ENCODE measurements around the gene DNAJC30. TPM values are rescaled to one million over a fixed set of nuclear protein-coding genes. Genes with fewer than 3 reads are reported as not detected.

DNAJC30 gene
- total and polyA plus RNA-seq, 12 donors = 7.1 to 28.2 (median 14.9) TPM

- H3K36me3 ChIP-seq (replicated peaks in 1 of 2) = no peaks in the 10 kb centered on the region
- intact Hi-C loops (cut with DNase I) = no loop called here
- DNase-seq = no peak
- H3K9me3 ChIP-seq (replicated peaks in 1 of 3) = no peaks in the 10 kb centered on the region
- 82 to 90% (median 85%) methylated on average over 8 of the region's 8 CpGs for WGBS, 4 donors
- peaks cover 0 to 8% of the 10 kb centered on the region in 2 donors for H3K4me1 ChIP-seq (replicated peaks in 1 of 2)
- no peak overlapping the region for H3K27ac ChIP-seq
- no peak overlapping the region for H3K4me3 ChIP-seq
- H3K27me3 ChIP-seq = peaks cover 3% of the 10 kb centered on the region
- TF ChIP-seq POLR2A (IDR thresholded peaks at IDR 0.05) = no peak
- no peak for TF ChIP-seq CTCF (IDR thresholded peaks at IDR 0.05)
Measured at GRCh38 chr7:73635428-73636200, 47.6 kb downstream of the DNAJC30 start.

- Histone ChIP-seq H3K27me3 (peaks cover 3% of the 10 kb centered on the region), H3K36me3 (replicated peaks in 1 of 2) (no peaks in the 10 kb centered on the region), H3K4me1 (replicated peaks in 1 of 2) (peaks cover 0 to 8% of the 10 kb centered on the region in 2 donors), H3K27ac (no peak overlapping the region), H3K9me3 (replicated peaks in 1 of 3) (no peaks in the 10 kb centered on the region), H3K4me3 (no peak overlapping the region)
- DNase-seq = no peak
- TF ChIP-seq POLR2A (IDR thresholded peaks at IDR 0.05) (no peak), CTCF (IDR thresholded peaks at IDR 0.05) (no peak)
- 73 to 83% (median 77%) methylated on average over 8 of the region's 8 CpGs for WGBS, 4 donors
- intact Hi-C loops (cut with DNase I) = no loop called here
Measured at GRCh38 chr7:73633844-73634243, 49.4 kb downstream of the DNAJC30 start.

GRCh38 chr7:73633323-73633722, 49.9 kb downstream of the DNAJC30 start:
- Histone ChIP-seq H3K27me3 (peaks cover 3% of the 10 kb centered on the region), H3K4me1 (replicated peaks in 1 of 2) (peaks cover 0 to 8% of the 10 kb centered on the region in 2 donors), H3K9me3 (replicated peaks in 1 of 3) (no peaks in the 10 kb centered on the region), H3K36me3 (replicated peaks in 1 of 2) (no peaks in the 10 kb centered on the region), H3K4me3 (no peak overlapping the region), H3K27ac (no peak overlapping the region)
- intact Hi-C loops (cut with DNase I) = no loop called here
- TF ChIP-seq POLR2A (IDR thresholded peaks at IDR 0.05) (no peak), CTCF (IDR thresholded peaks at IDR 0.05) (no peak)
- WGBS, 4 donors = 47 to 53% (median 51%) methylated on average over 7 of the region's 7 CpGs
- DNase-seq = peak in 1 of 7 donors; percentile 35

- 19 to 41% (median 28%) methylated on average over 1 of the region's 1 CpG for WGBS, 4 donors
- intact Hi-C loops (cut with DNase I) = no loop called here
- DNase-seq = no peak
- Histone ChIP-seq H3K36me3 (replicated peaks in 1 of 2) (no peaks in the 10 kb centered on the region), H3K4me1 (replicated peaks in 1 of 2) (peaks cover 0 to 7% of the 10 kb centered on the region in 2 donors), H3K4me3 (no peak overlapping the region), H3K27ac (no peak overlapping the region), H3K9me3 (replicated peaks in 1 of 3) (no peaks in the 10 kb centered on the region), H3K27me3 (peaks cover 7% of the 10 kb centered on the region)
- TF ChIP-seq POLR2A (IDR thresholded peaks at IDR 0.05) (no peak), CTCF (IDR thresholded peaks at IDR 0.05) (no peak)
Measured at GRCh38 chr7:73631558-73631957, 51.7 kb downstream of the DNAJC30 start.

MicroRNAs encoded within 50 kb of the gene (microRNA counts, 767-probe panel; counts per million panel counts)
- microRNA hsa-miR-4284 = 0 counts per million in 2 donors

Small RNAs within 50 kb of the gene (microRNA-seq; reads per million reads assigned to microRNA genes)
- 0 to 0.45 (median 0) reads per million in 3 donors for gene MIR4284

Small RNAs within 50 kb of the gene (small RNA-seq; reads per million reads assigned to genes)
- gene MIR4284 (0 to 0.12 reads per million in 2 donors), gene RN7SL265P (0 reads per million in 2 donors)

Other genes with a start within 250 kb of the DNAJC30 start
- gene FZD9, start 249.7 kb downstream of the DNAJC30 start, total RNA-seq = 1 to 10 TPM in 3 of 9 donors, under 1 TPM in 6; 0.32 to 4.8 (median 0.77) TPM
- under 1 TPM; 0.05 to 0.67 (median 0.64) TPM for gene FZD9, start 249.7 kb downstream of the DNAJC30 start, polyA plus RNA-seq
- 10 to 100 TPM; 40.4 to 65.5 (median 43.8) TPM for gene BAZ1B, start 161.2 kb downstream of the DNAJC30 start, total RNA-seq
- gene BAZ1B, start 161.2 kb downstream of the DNAJC30 start, polyA plus RNA-seq = 10 to 100 TPM; 14.5 to 49.4 (median 27.7) TPM
- 10 to 100 TPM; 19.0 to 97.9 (median 64.2) TPM for gene BCL7B, start 125.8 kb downstream of the DNAJC30 start, total RNA-seq
- 10 to 100 TPM; 76.1 to 87.2 (median 77.7) TPM for gene BCL7B, start 125.8 kb downstream of the DNAJC30 start, polyA plus RNA-seq
- 100 to 1,000 TPM in 1 of 9 donors, 10 to 100 TPM in 8; 29.5 to 136 (median 56.7) TPM for gene TBL2, start 104.9 kb downstream of the DNAJC30 start, total RNA-seq
- gene TBL2, start 104.9 kb downstream of the DNAJC30 start, polyA plus RNA-seq = 10 to 100 TPM; 14.2 to 47.5 (median 15.3) TPM
- gene MLXIPL, start 58.9 kb downstream of the DNAJC30 start, total RNA-seq = 100 to 1,000 TPM in 1 of 9 donors, 10 to 100 TPM in 7, under 1 TPM in 1; under 0.01 to 117 (median 41.0) TPM
- 100 to 1,000 TPM in 2 of 3 donors, 10 to 100 TPM in 1; 10.3 to 586 (median 248) TPM for gene MLXIPL, start 58.9 kb downstream of the DNAJC30 start, polyA plus RNA-seq
- gene VPS37D, start 15.6 kb downstream of the DNAJC30 start, total RNA-seq = 1 to 10 TPM in 6 of 9 donors, under 1 TPM in 3; 0.54 to 7.0 (median 2.0) TPM
- gene VPS37D, start 15.6 kb downstream of the DNAJC30 start, polyA plus RNA-seq = 1 to 10 TPM in 2 of 3 donors, under 1 TPM in 1; 0.20 to 2.0 (median 1.4) TPM
- 10 to 100 TPM; 34.7 to 69.4 (median 60.2) TPM for gene BUD23, start 144 bp upstream of the DNAJC30 start, total RNA-seq
- gene BUD23, start 144 bp upstream of the DNAJC30 start, polyA plus RNA-seq = 100 to 1,000 TPM in 2 of 3 donors, 10 to 100 TPM in 1; 79.5 to 123 (median 115) TPM
- 1 to 10 TPM in 8 of 9 donors, under 1 TPM in 1; 0.52 to 8.0 (median 4.5) TPM for gene STX1A, start 36.2 kb upstream of the DNAJC30 start, total RNA-seq
- 10 to 100 TPM in 1 of 3 donors, 1 to 10 TPM in 2; 5.3 to 28.1 (median 7.2) TPM for gene STX1A, start 36.2 kb upstream of the DNAJC30 start, polyA plus RNA-seq
- gene ABHD11, start 55.3 kb upstream of the DNAJC30 start, total RNA-seq = 10 to 100 TPM; 13.0 to 23.6 (median 18.3) TPM
- gene ABHD11, start 55.3 kb upstream of the DNAJC30 start, polyA plus RNA-seq = 10 to 100 TPM; 15.4 to 41.6 (median 39.2) TPM
- under 1 TPM in 4 of 9 donors, not detected in 5; 0.22 to 0.72 (median 0.42) TPM for gene CLDN3, start 86.8 kb upstream of the DNAJC30 start, total RNA-seq
- under 1 TPM in 2 of 3 donors, not detected in 1; 0.24 to 0.40 TPM for gene CLDN3, start 86.8 kb upstream of the DNAJC30 start, polyA plus RNA-seq
- gene CLDN4, start 147.5 kb upstream of the DNAJC30 start, total RNA-seq = 1 to 10 TPM in 1 of 9 donors, under 1 TPM in 7, not detected in 1; 0.16 to 1.2 (median 0.43) TPM
- under 1 TPM; 0.04 to 0.48 (median 0.37) TPM for gene CLDN4, start 147.5 kb upstream of the DNAJC30 start, polyA plus RNA-seq
- gene METTL27, start 159.1 kb upstream of the DNAJC30 start, total RNA-seq = 1 to 10 TPM in 8 of 9 donors, not detected in 1; 1.3 to 8.3 (median 3.0) TPM
- gene METTL27, start 159.1 kb upstream of the DNAJC30 start, polyA plus RNA-seq = 1 to 10 TPM in 2 of 3 donors, under 1 TPM in 1; 0.40 to 2.2 (median 1.1) TPM
- gene TMEM270, start 177.7 kb upstream of the DNAJC30 start, total RNA-seq = not detected
- gene TMEM270, start 177.7 kb upstream of the DNAJC30 start, polyA plus RNA-seq = under 1 TPM in 2 of 3 donors, not detected in 1; 0.20 to 0.56 TPM

Data from adrenal gland (tissue), 12 donors.